ENCODE results near the gene SNPH. TPM values are rescaled to one million over a fixed set of nuclear protein-coding genes. Genes with fewer than 3 reads are reported as not detected.
A peak's percentile ranks its signal among the peaks of the same experiment; 100 is the strongest.

The SNPH gene
- total RNA-seq, 1 donor, result 9.4 TPM

- Histone ChIP-seq H2AFZ (ENCODE audit: low read length) (no peak overlapping the region), H3K27ac (ENCODE audit: low read depth, low read length) (peak overlapping the region; percentile 43), H3K4me2 (ENCODE audit: insufficient read depth, low read length) (no peak overlapping the region)
Measured at GRCh38 chr20:1319462-1319861, 53.4 kb downstream of the SNPH start.

GRCh38 chr20:1320016-1320415, 53.9 kb downstream of the SNPH start:
- no peaks in the 10 kb centered on the region for H3K9me3 ChIP-seq (ENCODE audit: low read depth, low read length)
- H2AFZ ChIP-seq (ENCODE audit: low read length), result no peak overlapping the region
- H3K4me3 ChIP-seq (ENCODE audit: insufficient read depth, low read length), result no peak overlapping the region
- no peak overlapping the region for H3K27ac ChIP-seq (ENCODE audit: low read depth, low read length)
- H3K79me2 ChIP-seq (ENCODE audit: insufficient read depth, low read length), result no peaks in the 10 kb centered on the region
- peaks cover 34% of the 10 kb centered on the region for H3K4me1 ChIP-seq (ENCODE audit: insufficient read depth, low read length)
- no peaks in the 10 kb centered on the region for H4K20me1 ChIP-seq (ENCODE audit: insufficient read depth, low read length)
- DNase-seq (ENCODE audit: insufficient read length, low spot score, missing footprints), result peak; percentile 13
- no peaks in the 10 kb centered on the region for H3K36me3 ChIP-seq (ENCODE audit: insufficient read depth, low read length)
- H3K4me2 ChIP-seq (ENCODE audit: insufficient read depth, low read length), result no peak overlapping the region
- H3K27me3 ChIP-seq (ENCODE audit: insufficient read depth, low read length), result no peaks in the 10 kb centered on the region
- no peak for TF ChIP-seq CTCF (IDR thresholded peaks at IDR 0.05; ENCODE audit: extremely low read depth, low read depth, low read length)

More at GRCh38 chr20:1319462-1319861, 53.4 kb downstream of the SNPH start:
- no peak for TF ChIP-seq CTCF (IDR thresholded peaks at IDR 0.05; ENCODE audit: extremely low read depth, low read depth, low read length)
- H3K27me3 ChIP-seq (ENCODE audit: insufficient read depth, low read length), result no peaks in the 10 kb centered on the region
- no peaks in the 10 kb centered on the region for H4K20me1 ChIP-seq (ENCODE audit: insufficient read depth, low read length)
- no peak overlapping the region for H3K4me3 ChIP-seq (ENCODE audit: insufficient read depth, low read length)
- H3K79me2 ChIP-seq (ENCODE audit: insufficient read depth, low read length), result no peaks in the 10 kb centered on the region
- peaks cover 29% of the 10 kb centered on the region for H3K4me1 ChIP-seq (ENCODE audit: insufficient read depth, low read length)
- no peaks in the 10 kb centered on the region for H3K9me3 ChIP-seq (ENCODE audit: low read depth, low read length)
- H3K36me3 ChIP-seq (ENCODE audit: insufficient read depth, low read length), result no peaks in the 10 kb centered on the region
- DNase-seq (ENCODE audit: insufficient read length, low spot score, missing footprints), result no peak

GRCh38 chr20:1320902-1321653, 55.0 kb downstream of the SNPH start:
- DNase-seq (ENCODE audit: insufficient read length, low spot score, missing footprints), result peak; percentile 37
- Histone ChIP-seq H3K27me3 (ENCODE audit: insufficient read depth, low read length) (no peaks in the 10 kb centered on the region), H2AFZ (ENCODE audit: low read length) (no peak overlapping the region), H3K4me1 (ENCODE audit: insufficient read depth, low read length) (peaks cover 39% of the 10 kb centered on the region), H3K27ac (ENCODE audit: low read depth, low read length) (no peak overlapping the region), H3K4me2 (ENCODE audit: insufficient read depth, low read length) (no peak overlapping the region), H3K36me3 (ENCODE audit: insufficient read depth, low read length) (no peaks in the 10 kb centered on the region), H4K20me1 (ENCODE audit: insufficient read depth, low read length) (no peaks in the 10 kb centered on the region), H3K4me3 (ENCODE audit: insufficient read depth, low read length) (no peak overlapping the region), H3K9me3 (ENCODE audit: low read depth, low read length) (no peaks in the 10 kb centered on the region), H3K79me2 (ENCODE audit: insufficient read depth, low read length) (peaks cover 2% of the 10 kb centered on the region)
- no peak for TF ChIP-seq CTCF (IDR thresholded peaks at IDR 0.05; ENCODE audit: extremely low read depth, low read depth, low read length)

GRCh38 chr20:1321654-1321939, 55.5 kb downstream of the SNPH start:
- Histone ChIP-seq H3K9me3 (ENCODE audit: low read depth, low read length) (no peaks in the 10 kb centered on the region), H3K27me3 (ENCODE audit: insufficient read depth, low read length) (no peaks in the 10 kb centered on the region), H2AFZ (ENCODE audit: low read length) (no peak overlapping the region), H4K20me1 (ENCODE audit: insufficient read depth, low read length) (peaks cover 4% of the 10 kb centered on the region), H3K36me3 (ENCODE audit: insufficient read depth, low read length) (no peaks in the 10 kb centered on the region), H3K4me3 (ENCODE audit: insufficient read depth, low read length) (no peak overlapping the region), H3K4me2 (ENCODE audit: insufficient read depth, low read length) (no peak overlapping the region), H3K79me2 (ENCODE audit: insufficient read depth, low read length) (peaks cover 7% of the 10 kb centered on the region), H3K4me1 (ENCODE audit: insufficient read depth, low read length) (peaks cover 44% of the 10 kb centered on the region), H3K27ac (ENCODE audit: low read depth, low read length) (no peak overlapping the region)
- DNase-seq (ENCODE audit: insufficient read length, low spot score, missing footprints), result peak; percentile 17
- no peak for TF ChIP-seq CTCF (IDR thresholded peaks at IDR 0.05; ENCODE audit: extremely low read depth, low read depth, low read length)

Data from osteoblast (primary cell).